Measurements from ENCODE around the gene LRPPRC. TPM values are rescaled to one million over a fixed set of nuclear protein-coding genes. Genes with fewer than 3 reads are reported as not detected.
A peak's percentile ranks its signal among the peaks of the same experiment; 100 is the strongest.

LRPPRC gene
- total and polyA plus RNA-seq, 2 donors, result 34.8 to 52.7 TPM

DNA sequence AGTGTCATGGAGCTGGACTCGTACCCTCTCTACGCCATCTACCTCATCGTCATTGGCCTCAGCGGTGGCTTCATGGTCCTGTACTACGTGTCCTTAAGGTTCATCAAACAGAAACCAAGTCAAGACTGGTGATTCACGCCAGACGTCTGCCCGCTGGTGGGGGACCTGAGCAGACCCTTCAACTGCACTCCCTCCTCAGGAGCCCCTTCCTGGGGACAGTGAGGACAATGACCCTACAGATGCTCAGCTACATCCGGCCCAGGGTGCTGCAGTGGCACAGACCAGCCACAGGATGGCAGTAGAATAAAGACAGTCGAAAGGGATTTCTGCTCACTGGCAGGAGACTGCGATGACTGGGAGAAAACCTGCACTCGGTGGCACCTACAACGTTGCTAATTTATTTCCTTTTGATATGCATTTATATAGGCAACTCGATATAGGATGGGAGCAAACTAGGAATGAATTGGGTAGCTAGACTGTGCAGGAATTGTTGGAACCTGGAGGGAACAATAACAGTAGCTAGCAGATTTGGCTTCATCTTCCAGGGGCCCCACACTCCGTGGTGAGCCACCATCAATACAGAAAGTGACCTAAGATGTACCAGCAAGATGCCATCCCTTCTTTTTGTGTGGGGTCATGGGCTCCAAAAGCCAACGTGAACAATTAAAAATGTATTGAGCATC is 117.9 kb downstream of the LRPPRC start:
- peak in 8 of 9 donors; percentile 11 to 60 (median 38) for DNase-seq (ENCODE audit: low read depth in 6 of 9, low spot score in 9 of 9)
- no peaks in the 10 kb centered on the region for H3K9me3 ChIP-seq (ENCODE audit: control insufficient read depth in 2 of 2, insufficient read depth in 1 of 2, low read length in 1 of 2)

GRCh38 chr2:43874776-43875451 is 120.9 kb downstream of the LRPPRC start:
- 89% methylated on average over 11 of the region's 11 CpGs for WGBS
- no peaks in the 10 kb centered on the region for H3K27me3 ChIP-seq (ENCODE audit: control insufficient read depth in 2 of 2, insufficient read depth in 1 of 2, low read length in 1 of 2)
- no peaks in the 10 kb centered on the region for H3K4me1 ChIP-seq (ENCODE audit: control insufficient read depth in 2 of 2, insufficient read depth in 2 of 2, low read length in 2 of 2)
- no peak overlapping the region for H3K4me3 ChIP-seq (ENCODE audit: low read length in 2 of 2)
- H3K36me3 ChIP-seq (ENCODE audit: control insufficient read depth in 2 of 2, insufficient read depth in 2 of 2, low read length in 1 of 2), result no peaks in the 10 kb centered on the region
- no peak for DNase-seq (ENCODE audit: low read depth in 6 of 9, low spot score in 9 of 9)
- H3K27ac ChIP-seq (ENCODE audit: low read depth in 1 of 2, low read length in 1 of 2), result no peak overlapping the region
- no peaks in the 10 kb centered on the region for H3K9me3 ChIP-seq (ENCODE audit: control insufficient read depth in 2 of 2, insufficient read depth in 1 of 2, low read length in 1 of 2)

More for the DNA sequence above, 117.9 kb downstream of the LRPPRC start:
- 35% methylated on average over 16 of the region's 16 CpGs for WGBS
- Histone ChIP-seq H3K36me3 (ENCODE audit: control insufficient read depth in 2 of 2, insufficient read depth in 2 of 2, low read length in 1 of 2) (no peaks in the 10 kb centered on the region), H3K27me3 (ENCODE audit: control insufficient read depth in 2 of 2, insufficient read depth in 1 of 2, low read length in 1 of 2) (no peaks in the 10 kb centered on the region), H3K4me1 (ENCODE audit: control insufficient read depth in 2 of 2, insufficient read depth in 2 of 2, low read length in 2 of 2) (no peaks in the 10 kb centered on the region), H3K4me3 (ENCODE audit: low read length in 2 of 2) (no peak overlapping the region), H3K27ac (ENCODE audit: low read depth in 1 of 2, low read length in 1 of 2) (no peak overlapping the region)

DNA sequence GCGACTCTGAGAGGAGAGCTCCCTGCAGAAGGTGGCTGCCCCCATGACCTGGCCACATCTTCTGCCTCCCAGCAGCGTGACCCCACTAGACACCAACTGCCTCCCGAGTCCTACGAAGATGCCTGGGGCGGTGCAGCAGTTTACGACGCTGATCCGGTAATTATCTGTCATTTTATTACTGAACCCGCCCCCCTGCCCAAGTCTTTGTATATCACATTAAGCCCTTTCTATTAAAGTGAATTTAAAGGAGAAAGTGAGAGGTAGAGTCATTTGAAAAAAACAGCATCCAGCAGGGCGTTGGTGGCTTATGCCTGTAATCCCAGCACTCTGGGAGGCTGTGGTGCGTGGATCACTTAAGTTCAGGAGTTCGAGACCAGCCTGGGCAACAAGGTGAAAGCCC is 123.6 kb downstream of the LRPPRC start:
- no peaks in the 10 kb centered on the region for H3K27me3 ChIP-seq (ENCODE audit: control insufficient read depth in 2 of 2, insufficient read depth in 1 of 2, low read length in 1 of 2)
- no peaks in the 10 kb centered on the region for H3K36me3 ChIP-seq (ENCODE audit: control insufficient read depth in 2 of 2, insufficient read depth in 2 of 2, low read length in 1 of 2)
- H3K27ac ChIP-seq (ENCODE audit: low read depth in 1 of 2, low read length in 1 of 2), result no peak overlapping the region
- no peak for DNase-seq (ENCODE audit: low read depth in 6 of 9, low spot score in 9 of 9)
- 92% methylated on average over 12 of the region's 12 CpGs for WGBS
- no peaks in the 10 kb centered on the region for H3K4me1 ChIP-seq (ENCODE audit: control insufficient read depth in 2 of 2, insufficient read depth in 2 of 2, low read length in 2 of 2)
- H3K9me3 ChIP-seq (ENCODE audit: control insufficient read depth in 2 of 2, insufficient read depth in 1 of 2, low read length in 1 of 2), result no peaks in the 10 kb centered on the region
- H3K4me3 ChIP-seq (ENCODE audit: low read length in 2 of 2), result no peak overlapping the region

GRCh38 chr2:43855292-43855691 is 140.5 kb downstream of the LRPPRC start:
- peaks cover 0 to 1% of the 10 kb centered on the region in 2 donors for H3K9me3 ChIP-seq (ENCODE audit: control insufficient read depth in 2 of 2, insufficient read depth in 1 of 2, low read length in 1 of 2)
- H3K4me3 ChIP-seq (ENCODE audit: low read length in 2 of 2), result no peak overlapping the region
- no peak for DNase-seq (ENCODE audit: low read depth in 6 of 9, low spot score in 9 of 9)
- H3K27me3 ChIP-seq (ENCODE audit: control insufficient read depth in 2 of 2, insufficient read depth in 1 of 2, low read length in 1 of 2), result no peaks in the 10 kb centered on the region
- H3K4me1 ChIP-seq (ENCODE audit: control insufficient read depth in 2 of 2, insufficient read depth in 2 of 2, low read length in 2 of 2), result no peaks in the 10 kb centered on the region
- no peaks in the 10 kb centered on the region for H3K36me3 ChIP-seq (ENCODE audit: control insufficient read depth in 2 of 2, insufficient read depth in 2 of 2, low read length in 1 of 2)
- no peak overlapping the region for H3K27ac ChIP-seq (ENCODE audit: low read depth in 1 of 2, low read length in 1 of 2)
- 96% methylated on average over 2 of the region's 2 CpGs for WGBS

DNA sequence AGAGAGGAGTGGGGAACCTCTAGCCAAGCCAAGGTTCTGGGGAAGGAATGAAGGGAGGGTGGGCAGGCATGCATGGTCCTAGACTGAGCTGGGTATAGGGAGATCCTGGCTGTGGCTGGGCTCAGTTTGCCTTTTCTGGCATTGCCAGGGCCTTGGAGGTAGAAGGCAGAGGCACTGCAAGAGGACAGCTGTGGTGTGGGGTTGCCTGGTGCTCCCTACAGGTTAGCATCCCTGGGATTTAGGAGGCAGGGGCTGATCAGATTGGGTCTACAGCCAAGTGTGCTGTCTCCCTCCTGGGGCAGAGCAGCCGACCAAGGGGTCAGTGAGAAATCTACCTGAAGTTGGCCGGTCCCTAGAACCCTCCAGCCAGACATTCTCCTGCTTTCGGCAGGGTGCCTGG is 141.1 kb downstream of the LRPPRC start:
- no peak overlapping the region for H3K4me3 ChIP-seq (ENCODE audit: low read length in 2 of 2)
- H3K36me3 ChIP-seq (ENCODE audit: control insufficient read depth in 2 of 2, insufficient read depth in 2 of 2, low read length in 1 of 2), result no peaks in the 10 kb centered on the region
- WGBS, result 91% methylated on average over 3 of the region's 3 CpGs
- peaks cover 0 to 1% of the 10 kb centered on the region in 2 donors for H3K9me3 ChIP-seq (ENCODE audit: control insufficient read depth in 2 of 2, insufficient read depth in 1 of 2, low read length in 1 of 2)
- DNase-seq (ENCODE audit: low read depth in 6 of 9, low spot score in 9 of 9), result no peak
- H3K4me1 ChIP-seq (ENCODE audit: control insufficient read depth in 2 of 2, insufficient read depth in 2 of 2, low read length in 2 of 2), result no peaks in the 10 kb centered on the region
- no peaks in the 10 kb centered on the region for H3K27me3 ChIP-seq (ENCODE audit: control insufficient read depth in 2 of 2, insufficient read depth in 1 of 2, low read length in 1 of 2)
- H3K27ac ChIP-seq (ENCODE audit: low read depth in 1 of 2, low read length in 1 of 2), result no peak overlapping the region

- Histone ChIP-seq H3K27me3 (ENCODE audit: control insufficient read depth in 2 of 2, insufficient read depth in 1 of 2, low read length in 1 of 2) (no peaks in the 10 kb centered on the region), H3K9me3 (ENCODE audit: control insufficient read depth in 2 of 2, insufficient read depth in 1 of 2, low read length in 1 of 2) (peaks cover 0 to 1% of the 10 kb centered on the region in 2 donors), H3K4me3 (ENCODE audit: low read length in 2 of 2) (no peak overlapping the region), H3K36me3 (ENCODE audit: control insufficient read depth in 2 of 2, insufficient read depth in 2 of 2, low read length in 1 of 2) (no peaks in the 10 kb centered on the region), H3K4me1 (ENCODE audit: control insufficient read depth in 2 of 2, insufficient read depth in 2 of 2, low read length in 2 of 2) (no peaks in the 10 kb centered on the region), H3K27ac (ENCODE audit: low read depth in 1 of 2, low read length in 1 of 2) (no peak overlapping the region)
- DNase-seq (ENCODE audit: low read depth in 6 of 9, low spot score in 9 of 9), result no peak
- WGBS, result 94% methylated on average over 10 of the region's 10 CpGs
Observed at GRCh38 chr2:43853141-43854081, 142.4 kb downstream of the LRPPRC start.

DNA sequence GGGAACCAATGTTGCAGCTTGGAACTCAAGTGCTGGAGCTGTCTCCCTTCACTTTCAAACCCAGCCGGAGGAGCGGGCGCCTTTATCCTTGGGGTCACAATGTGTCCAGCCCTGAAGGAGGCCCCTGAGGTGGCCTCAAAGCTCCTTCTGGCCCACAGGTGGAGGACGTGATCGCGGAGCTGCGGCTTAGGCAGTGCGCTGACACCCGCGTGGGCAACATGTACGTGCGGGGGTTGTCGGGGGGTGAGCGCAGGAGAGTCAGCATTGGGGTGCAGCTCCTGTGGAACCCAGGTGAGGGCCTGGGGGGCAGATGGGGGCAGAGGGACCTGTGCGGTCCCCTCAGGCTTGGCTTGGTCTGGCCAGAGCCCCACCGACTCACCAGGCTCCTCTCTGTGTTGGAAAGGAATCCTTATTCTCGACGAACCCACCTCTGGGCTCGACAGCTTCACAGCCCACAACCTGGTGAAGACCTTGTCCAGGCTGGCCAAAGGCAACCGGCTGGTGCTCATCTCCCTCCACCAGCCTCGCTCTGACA is 143.5 kb downstream of the LRPPRC start:
- peaks cover 0 to 1% of the 10 kb centered on the region in 2 donors for H3K9me3 ChIP-seq (ENCODE audit: control insufficient read depth in 2 of 2, insufficient read depth in 1 of 2, low read length in 1 of 2)
- H3K27me3 ChIP-seq (ENCODE audit: control insufficient read depth in 2 of 2, insufficient read depth in 1 of 2, low read length in 1 of 2), result no peaks in the 10 kb centered on the region
- DNase-seq (ENCODE audit: low read depth in 6 of 9, low spot score in 9 of 9), result no peak
- WGBS, result 95% methylated on average over 21 of the region's 21 CpGs
- H3K36me3 ChIP-seq (ENCODE audit: control insufficient read depth in 2 of 2, insufficient read depth in 2 of 2, low read length in 1 of 2), result no peaks in the 10 kb centered on the region
- no peak overlapping the region for H3K27ac ChIP-seq (ENCODE audit: low read depth in 1 of 2, low read length in 1 of 2)
- H3K4me3 ChIP-seq (ENCODE audit: low read length in 2 of 2), result no peak overlapping the region
- H3K4me1 ChIP-seq (ENCODE audit: control insufficient read depth in 2 of 2, insufficient read depth in 2 of 2, low read length in 2 of 2), result no peaks in the 10 kb centered on the region

- 95% methylated on average over 20 of the region's 20 CpGs for WGBS
- no peak for DNase-seq (ENCODE audit: low read depth in 6 of 9, low spot score in 9 of 9)
Observed at GRCh38 chr2:43851011-43851980, 144.5 kb downstream of the LRPPRC start.

More at GRCh38 chr2:43851011-43851980, 144.5 kb downstream of the LRPPRC start:
- Histone ChIP-seq H3K4me1 (ENCODE audit: control insufficient read depth in 2 of 2, insufficient read depth in 2 of 2, low read length in 2 of 2) (no peaks in the 10 kb centered on the region), H3K27ac (ENCODE audit: low read depth in 1 of 2, low read length in 1 of 2) (no peak overlapping the region), H3K9me3 (ENCODE audit: control insufficient read depth in 2 of 2, insufficient read depth in 1 of 2, low read length in 1 of 2) (peaks cover 0 to 1% of the 10 kb centered on the region in 2 donors), H3K4me3 (ENCODE audit: low read length in 2 of 2) (no peak overlapping the region), H3K27me3 (ENCODE audit: control insufficient read depth in 2 of 2, insufficient read depth in 1 of 2, low read length in 1 of 2) (no peaks in the 10 kb centered on the region), H3K36me3 (ENCODE audit: control insufficient read depth in 2 of 2, insufficient read depth in 2 of 2, low read length in 1 of 2) (no peaks in the 10 kb centered on the region)
